ENCODE data around the gene EPB41L5. TPM values are rescaled to one million over a fixed set of nuclear protein-coding genes. Genes with fewer than 3 reads are reported as not detected.

EPB41L5 gene
- total RNA-seq = 34.5 and 44.1 TPM in 2 replicates

GRCh38 chr2:120012771-120013596, at the start of gene EPB41L5:
Gene EPB41L5, plus strand, starts transcription at chr2:120013077. Its CDS starts 6,008 bp downstream, at chr2:120019085.

GRCh38 chr2:120223034-120223912, 210.4 kb downstream of the EPB41L5 start, which contains the start of gene TMEM185B:
Gene TMEM185B, minus strand, starts transcription at chr2:120223400. Its CDS starts 424 bp downstream, at chr2:120222976.

Other genes with a start within 250 kb of the EPB41L5 start
- gene TMEM185B, start 210.3 kb downstream of the EPB41L5 start, total RNA-seq = 26.7 and 38.6 TPM in 2 replicates
- 53.3 and 72.5 TPM in 2 replicates for gene RALB, start 239.8 kb downstream of the EPB41L5 start, total RNA-seq

All from nasal cavity respiratory epithelium epithelial cell of viscerocranial mucosa (primary cell).